Stomach (tissue), 9 donors: Measurements from ENCODE around the gene ENTPD6. TPM values are rescaled to one million over a fixed set of nuclear protein-coding genes. Genes with fewer than 3 reads are reported as not detected.

Experiments used
- DNase-seq, 2 donors: peaks; one replicate each; pipeline versions ENCODE4 v3.0.0 to v3.0.0-alpha.2; 2013 to 2019
- H3K27ac ChIP-seq, 5 donors: fragments of 200-600 bp in 4 of 5; sonication (generic) in 4 of 5; one replicate each; pipeline ENCODE4 v1.5.1; 2013 to 2019; ENCODE audit warnings: mild to moderate bottlenecking in 1 of 5, moderate library complexity in 1 of 5
- H3K27me3 ChIP-seq, 3 donors: fragments of 200-600 bp; sonication (generic); one replicate each; pipeline ENCODE4 v1.5.1; 2017 to 2019; ENCODE audit warnings: mixed run types in 1 of 3
- H3K36me3 ChIP-seq, 4 donors: fragments of 200-600 bp; sonication (generic); 1 replicate in 3 of 4; 2 replicates in 1 of 4; pipeline ENCODE4 v1.5.1; 2016 to 2019
- H3K4me1 ChIP-seq, 4 donors: fragments of 200-600 bp; sonication (generic); one replicate each; pipeline ENCODE4 v1.5.1; 2016 to 2019
- H3K4me3 ChIP-seq, 4 donors: fragments of 200-600 bp; sonication (generic) in 3 of 4; one replicate each; pipeline ENCODE4 v1.5.1; 2016 to 2019; ENCODE audit warnings: mild to moderate bottlenecking in 1 of 4
- H3K9me3 ChIP-seq, 4 donors: fragments of 200-600 bp; sonication (generic); one replicate each; pipeline ENCODE4 v1.5.1; 2016 to 2019
- CTCF ChIP-seq, 7 experiments: fragments of 450-650 bp in 4 of 7; fragments of 200-600 bp in 3 of 7; sonication (generic) in 3 of 7; IDR thresholded peaks; one replicate each; pipeline ENCODE4 v1.5.1; 2016 to 2019; ENCODE audit warnings: antibody characterized with exemption in 7 of 7, control low read depth in 2 of 7, mild to moderate bottlenecking in 1 of 7
- EP300 ChIP-seq: sonication (generic); formaldehyde crosslinking; IDR thresholded peaks from one replicate; pipeline ENCODE4 v1.6.1; 2017; ENCODE audit warnings: antibody characterized with exemption
- POLR2A ChIP-seq, 4 donors: fragments of 450-650 bp; IDR thresholded peaks; one replicate each; pipeline ENCODE4 v1.6.1; 2016; ENCODE audit warnings: antibody characterized with exemption in 4 of 4, control low read depth in 2 of 4, mild to moderate bottlenecking in 1 of 4, moderate library complexity in 1 of 4
- POLR2AphosphoS5 ChIP-seq, 3 donors: sonication (generic); formaldehyde crosslinking; IDR thresholded peaks; one replicate each; pipeline ENCODE4 v1.6.1; 2016; ENCODE audit warnings: antibody characterized with exemption in 3 of 3
- WGBS, 5 donors: extraction: QIAGEN DNeasy Blood & Tissue Kit in 3 of 5; methylation state at CpG; one replicate each; pipeline versions ENCODE4 v1.1.5 to v1.1.7; 2013 to 2018; 5-methylcytosine and 5-hydroxymethylcytosine counted together
- intact Hi-C: fragments of 100-400 bp; cut with DNase I; formaldehyde crosslinking; loops from one replicate; pipeline ENCODE4 v1.15.1; 2023; ENCODE audit warnings: low total_unique reads
- polyA plus RNA-seq, 3 donors: library from polyadenylated mRNA; stranded (reverse); fragments of 200-250 nt; gene quantifications; one replicate each; pipeline ENCODE4 v1.2.3, GENCODE V29; 2013
- total RNA-seq, 5 donors: library from RNA; depleted of rRNA; stranded (reverse); fragments of >200 nt; gene quantifications; one replicate each; pipeline versions ENCODE4 v1.1.0 to v1.2.3, GENCODE V29; 2014 to 2016
- donor health status: healthy with polysubstance abuse.
- donor health status: Bipolar disorder and iron deficiency.
- donor health status: healthy.

Gene ENTPD6
- total and polyA plus RNA-seq, 8 donors, result 38.5 to 110 (median 66.5) TPM

GRCh38 chr20:25247000-25247517, 51.5 kb downstream of the ENTPD6 start:
- DNase-seq, result peak; percentile 68 to 80
- H3K4me3 ChIP-seq, result peak overlapping the region; percentile 77 to 96 (median 92)
- intact Hi-C loops, result no loop called here
- H3K36me3 ChIP-seq, result no peaks in the 10 kb centered on the region
- H3K27ac ChIP-seq, result peak overlapping the region; percentile 90 to 99 (median 94)
- peak in 1 of 3 donors; percentile 22 for TF ChIP-seq POLR2AphosphoS5 (IDR thresholded peaks at IDR 0.05)
- TF ChIP-seq CTCF (IDR thresholded peaks at IDR 0.05), result peak in 5 of 7 experiments; percentile 15 to 51 (median 31)
- TF ChIP-seq EP300, result no peak
- TF ChIP-seq POLR2A (IDR thresholded peaks at IDR 0.05), result no peak
- H3K27me3 ChIP-seq, result no peaks in the 10 kb centered on the region
- H3K9me3 ChIP-seq, result no peaks in the 10 kb centered on the region
- H3K4me1 ChIP-seq, result peaks cover 25 to 50% (median 46%) of the 10 kb centered on the region in 4 donors
- WGBS, 5 donors, result 9 to 34% (median 10%) methylated on average over 7 to 24 of the region's 24 CpGs

- 0 to 2% (median 0%) methylated on average over 18 to 37 of the region's 37 CpGs for WGBS, 5 donors
- Histone ChIP-seq H3K9me3 (no peaks in the 10 kb centered on the region), H3K4me1 (peaks cover 29 to 55% (median 50%) of the 10 kb centered on the region in 4 donors), H3K4me3 (peak overlapping the region; percentile 77 to 96 (median 92)), H3K36me3 (no peaks in the 10 kb centered on the region), H3K27me3 (no peaks in the 10 kb centered on the region), H3K27ac (peak overlapping the region; percentile 90 to 99 (median 94))
- DNase-seq, result peak; percentile 56 to 73
- intact Hi-C loops, result no loop called here
- TF ChIP-seq POLR2AphosphoS5 (IDR thresholded peaks at IDR 0.05) (no peak), POLR2A (IDR thresholded peaks at IDR 0.05) (no peak), EP300 (no peak), CTCF (IDR thresholded peaks at IDR 0.05) (no peak)
Observed at GRCh38 chr20:25247518-25247955, 52.0 kb downstream of the ENTPD6 start.

- no peaks in the 10 kb centered on the region for H3K9me3 ChIP-seq
- WGBS, 5 donors, result 0% methylated on average over 23 to 111 of the region's 113 CpGs
- H3K4me1 ChIP-seq, result peaks cover 31 to 61% (median 56%) of the 10 kb centered on the region in 4 donors
- H3K27me3 ChIP-seq, result no peaks in the 10 kb centered on the region
- intact Hi-C loops, result no loop called here
- peak within 1 kb of the TSS; percentile 77 to 96 (median 92) for H3K4me3 ChIP-seq
- H3K36me3 ChIP-seq, result no peaks in the 10 kb centered on the region
- no peak for TF ChIP-seq EP300
- peak in 2 of 4 donors; percentile 48 to 81 for TF ChIP-seq POLR2A (IDR thresholded peaks at IDR 0.05)
- TF ChIP-seq CTCF (IDR thresholded peaks at IDR 0.05), result no peak
- peak; percentile 77 to 97 (median 97) for TF ChIP-seq POLR2AphosphoS5 (IDR thresholded peaks at IDR 0.05)
- DNase-seq, result peak; percentile 81 to 93
- peak within 1 kb of the TSS; percentile 90 to 99 (median 94) for H3K27ac ChIP-seq
Observed at GRCh38 chr20:25247956-25248785, 52.7 kb downstream of the ENTPD6 start, which contains the start of gene PYGB. TSS of gene PYGB (plus strand) at chr20:25248085. CDS start at chr20:25248179, 94 bp downstream.

- Histone ChIP-seq H3K9me3 (no peaks in the 10 kb centered on the region), H3K27ac (peak overlapping the region; percentile 90 to 99 (median 94)), H3K27me3 (no peaks in the 10 kb centered on the region), H3K4me3 (peak overlapping the region; percentile 77 to 96 (median 92)), H3K4me1 (peaks cover 31 to 67% (median 58%) of the 10 kb centered on the region in 4 donors), H3K36me3 (no peaks in the 10 kb centered on the region)
- WGBS, 5 donors, result 7 to 8% (median 7%) methylated on average over 6 of the region's 6 CpGs
- no peak for DNase-seq
- TF ChIP-seq POLR2AphosphoS5 (IDR thresholded peaks at IDR 0.05), result no peak
- no peak for TF ChIP-seq CTCF (IDR thresholded peaks at IDR 0.05)
- no peak for TF ChIP-seq EP300
- TF ChIP-seq POLR2A (IDR thresholded peaks at IDR 0.05), result no peak
- intact Hi-C loops, result no loop called here
Observed at GRCh38 chr20:25248786-25249172, 53.3 kb downstream of the ENTPD6 start.
